Measurements from ENCODE around the gene OR4S2.

The OR4S2 gene

GRCh38 chr11:55648027-55648426 is at the start of gene OR4S2:
Gene OR4S2 (plus strand): TSS chr11:55648327. CDS start chr11:55650904, 2,577 bp downstream.
- no peak for DNase-seq (ENCODE audit: low read depth in 3 of 3)

GRCh38 chr11:55607545-55607944 is 40.6 kb upstream of the OR4S2 start, which contains the start of gene OR4C11:
Gene OR4C11 (minus strand): TSS chr11:55607645. CDS start chr11:55604373, 3,272 bp downstream.
- no peak for DNase-seq (ENCODE audit: low read depth in 3 of 3)

GRCh38 chr11:55624531-55624930 is 23.6 kb upstream of the OR4S2 start:
- no peak for DNase-seq (ENCODE audit: low read depth in 3 of 3)

GRCh38 chr11:55634813-55635212 is 13.3 kb upstream of the OR4S2 start, which contains the start of gene OR4P4:
Gene OR4P4 (plus strand): TSS chr11:55635113.
- no peak for DNase-seq (ENCODE audit: low read depth in 3 of 3)

- no peak for DNase-seq (ENCODE audit: low read depth in 3 of 3)
These were observed 4.4 kb downstream of the OR4S2 start for GRCh38 chr11:55652560-55652959.

- no peak for DNase-seq (ENCODE audit: low read depth in 3 of 3)
These were observed 7.0 kb downstream of the OR4S2 start for GRCh38 chr11:55655096-55655495.

GRCh38 chr11:55658031-55658573 is 10.0 kb downstream of the OR4S2 start:
- no peak for DNase-seq (ENCODE audit: low read depth in 3 of 3)

- DNase-seq (ENCODE audit: low read depth in 3 of 3) = no peak
These were observed 10.5 kb downstream of the OR4S2 start for GRCh38 chr11:55658608-55659007.

GRCh38 chr11:55661901-55662300 is 13.8 kb downstream of the OR4S2 start, which contains the start of gene OR4C6:
Gene OR4C6 (plus strand): TSS chr11:55662201. CDS start chr11:55665167, 2,966 bp downstream.
- no peak for DNase-seq (ENCODE audit: low read depth in 3 of 3)

GRCh38 chr11:55669376-55669775 is 21.2 kb downstream of the OR4S2 start:
- no peak for DNase-seq (ENCODE audit: low read depth in 3 of 3)

GRCh38 chr11:55673860-55674259 is 25.7 kb downstream of the OR4S2 start:
- no peak for DNase-seq (ENCODE audit: low read depth in 3 of 3)

- no peak for DNase-seq (ENCODE audit: low read depth in 3 of 3)
These were observed 49.7 kb downstream of the OR4S2 start for GRCh38 chr11:55697817-55698216.

- no peak for DNase-seq (ENCODE audit: low read depth in 3 of 3)
These were observed 53.3 kb downstream of the OR4S2 start for GRCh38 chr11:55701429-55701828.

Data from stimulated activated CD4-positive, alpha-beta T cell treated with anti-CD3 and anti-CD28 coated beads, TNF-alpha, amount 100 ng/mL, for 48 hours (primary cell).